ENCODE measurements around the gene MAP3K5. TPM values are rescaled to one million over a fixed set of nuclear protein-coding genes. Genes with fewer than 3 reads are reported as not detected.

The MAP3K5 gene
- polyA plus RNA-seq, 12 donors = 1.9 to 6.4 (median 2.3) TPM; not detected in 1

- no peak for DNase-seq
These were observed 248.0 kb downstream of the MAP3K5 start for GRCh38 chr6:136544326-136544725.

- no peak for DNase-seq
These were observed 250.9 kb downstream of the MAP3K5 start for GRCh38 chr6:136541395-136541794.

GRCh38 chr6:136539967-136540652, 252.2 kb downstream of the MAP3K5 start:
- no peak for DNase-seq

GRCh38 chr6:136538836-136539235, 253.4 kb downstream of the MAP3K5 start:
- DNase-seq = no peak

GRCh38 chr6:136535880-136536650, 256.2 kb downstream of the MAP3K5 start:
- DNase-seq = no peak

GRCh38 chr6:136535017-136535765, 257.1 kb downstream of the MAP3K5 start:
- no peak for DNase-seq

GRCh38 chr6:136534268-136534667, 258.0 kb downstream of the MAP3K5 start:
- DNase-seq = no peak

GRCh38 chr6:136533487-136533886, 258.8 kb downstream of the MAP3K5 start:
- DNase-seq = no peak

- DNase-seq = no peak
These were observed 260.2 kb downstream of the MAP3K5 start for GRCh38 chr6:136532030-136532429.

GRCh38 chr6:136529710-136530109, 262.6 kb downstream of the MAP3K5 start:
- no peak for DNase-seq

- DNase-seq = no peak
These were observed 263.8 kb downstream of the MAP3K5 start for GRCh38 chr6:136528477-136528876.

GRCh38 chr6:136527831-136528230, 264.4 kb downstream of the MAP3K5 start:
- no peak for DNase-seq

GRCh38 chr6:136526937-136527336, 265.3 kb downstream of the MAP3K5 start:
- DNase-seq = no peak

- DNase-seq = peak; percentile 27
These were observed 265.9 kb downstream of the MAP3K5 start for GRCh38 chr6:136526196-136526930.

GRCh38 chr6:136525586-136526195, 266.6 kb downstream of the MAP3K5 start:
- no peak for DNase-seq

- DNase-seq = no peak
These were observed 267.3 kb downstream of the MAP3K5 start for GRCh38 chr6:136524936-136525413.

- DNase-seq = no peak
These were observed 267.8 kb downstream of the MAP3K5 start for GRCh38 chr6:136524339-136524935.

- DNase-seq = no peak
These were observed 269.1 kb downstream of the MAP3K5 start for GRCh38 chr6:136523196-136523595.

GRCh38 chr6:136522636-136523035, 269.6 kb downstream of the MAP3K5 start:
- DNase-seq = no peak

- no peak for DNase-seq
These were observed 270.4 kb downstream of the MAP3K5 start for GRCh38 chr6:136521911-136522310.

- no peak for DNase-seq
These were observed 270.9 kb downstream of the MAP3K5 start for GRCh38 chr6:136521427-136521826.

Data from muscle of arm (tissue), 12 donors.